ENCODE data around the gene CAGE1.
"Not testable (repeated sequence)": the region's sequence is repeated elsewhere in the genome, so short reads cannot be mapped to it uniquely, and the experiment has no call there.

CAGE1 gene

DNA sequence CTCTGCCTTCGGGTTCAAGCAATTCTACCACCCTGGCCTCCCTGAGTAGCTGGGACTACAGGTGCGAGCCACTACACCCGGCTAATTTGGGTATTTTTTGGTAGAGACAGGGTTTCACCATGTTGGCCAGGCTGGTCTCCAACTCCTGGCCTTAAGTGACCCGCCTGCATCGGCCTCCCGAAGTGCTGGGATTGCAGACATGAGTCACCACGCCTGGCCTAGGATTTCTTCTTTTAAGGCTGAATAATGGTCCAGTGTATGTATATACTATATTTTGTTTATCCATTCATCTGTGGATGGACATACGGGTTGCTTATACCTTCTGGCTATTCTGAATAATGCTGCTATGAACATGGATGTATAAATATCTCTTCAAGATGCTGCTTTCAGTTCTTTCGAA, 17.2 kb upstream of the CAGE1 start:
- no peak for DNase-seq

DNA sequence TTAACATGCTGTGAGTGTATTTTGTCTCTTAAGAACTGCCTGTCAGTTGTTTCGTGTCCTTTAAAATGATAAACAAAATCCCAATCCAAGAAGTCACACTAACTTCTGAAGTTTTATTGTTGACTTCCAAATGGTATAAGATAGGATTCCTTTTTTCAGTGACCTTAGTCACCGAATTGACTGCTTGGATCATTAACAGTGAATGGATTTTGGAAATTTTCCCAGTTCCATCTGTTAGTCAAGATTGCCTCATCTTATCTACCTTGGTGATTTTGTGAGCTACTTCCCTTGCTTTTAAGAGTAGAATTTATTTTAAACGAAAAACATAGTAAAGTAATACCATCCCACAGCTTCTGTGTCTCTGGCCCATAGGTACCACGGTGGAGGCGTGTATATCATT, 15.0 kb upstream of the CAGE1 start:
- DNase-seq: no peak

- no peak for DNase-seq
Observed at GRCh38 chr6:7402716-7403115, 13.2 kb upstream of the CAGE1 start.

DNA sequence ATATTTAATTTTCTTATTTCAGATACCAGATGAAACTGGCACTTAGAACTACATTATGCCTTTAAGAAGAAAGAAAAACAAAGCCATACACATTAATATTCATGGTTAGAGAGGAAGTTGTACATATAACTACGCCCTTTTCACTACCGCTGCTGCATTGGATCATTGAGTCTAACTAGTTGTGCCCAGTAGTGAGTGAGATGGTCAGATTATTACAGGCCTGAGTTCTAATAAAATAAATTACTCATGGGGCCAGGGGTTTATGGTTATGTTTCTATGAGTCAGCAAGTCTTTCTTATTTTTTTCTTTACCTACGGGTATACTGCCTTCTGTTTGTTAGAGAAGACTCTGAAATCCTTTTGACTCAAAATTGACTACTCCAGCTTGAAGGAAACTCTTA, 11.5 kb upstream of the CAGE1 start:
- no peak for DNase-seq

GRCh38 chr6:7392402-7392801, 2.9 kb upstream of the CAGE1 start:
- no peak for DNase-seq

- DNase-seq: no peak
Observed at GRCh38 chr6:7391151-7391550, 1.6 kb upstream of the CAGE1 start.

GRCh38 chr6:7390226-7390878, 810 bp upstream of the CAGE1 start:
- no peak for DNase-seq

DNA sequence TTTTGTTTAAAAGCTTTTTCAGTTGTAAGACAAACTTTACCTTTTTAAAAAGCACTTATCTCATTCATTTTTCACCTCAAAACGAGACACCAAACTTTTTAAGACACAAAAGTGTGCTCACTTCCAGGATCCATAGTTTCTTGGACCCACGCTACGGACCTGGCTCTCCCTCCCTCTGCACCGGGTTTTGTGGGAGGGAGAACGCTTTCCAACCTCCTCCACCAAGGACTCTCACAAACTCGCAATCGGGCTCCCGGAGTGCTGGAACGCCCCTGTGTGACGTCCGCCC, 436 bp downstream of the CAGE1 start:
- DNase-seq: peak; percentile 17

GRCh38 chr6:7381092-7381491, 8.4 kb downstream of the CAGE1 start:
- DNase-seq: no peak

- DNase-seq: no peak
Observed at GRCh38 chr6:7378740-7379139, 10.8 kb downstream of the CAGE1 start.

DNA sequence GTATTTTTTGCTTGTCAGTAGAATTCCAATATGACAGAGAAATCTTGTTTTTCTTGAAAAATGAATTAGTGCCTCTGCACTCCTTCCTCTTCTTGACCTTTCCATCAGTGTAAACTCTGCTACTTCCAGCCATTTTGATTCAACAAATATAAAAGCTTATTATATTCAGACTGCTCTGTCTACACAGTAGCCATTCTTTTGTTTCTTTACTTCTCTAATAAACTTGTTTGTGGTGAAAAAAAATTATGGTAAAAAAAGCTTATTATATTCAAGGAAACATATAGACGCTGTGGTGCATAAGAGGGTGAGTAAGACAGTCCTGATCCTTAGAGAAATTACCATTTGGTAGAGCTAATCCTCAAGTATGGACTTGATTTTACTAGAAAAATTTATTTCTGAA, 11.6 kb downstream of the CAGE1 start:
- no peak for DNase-seq

GRCh38 chr6:7373739-7374138, 15.8 kb downstream of the CAGE1 start:
- no peak for DNase-seq

DNA sequence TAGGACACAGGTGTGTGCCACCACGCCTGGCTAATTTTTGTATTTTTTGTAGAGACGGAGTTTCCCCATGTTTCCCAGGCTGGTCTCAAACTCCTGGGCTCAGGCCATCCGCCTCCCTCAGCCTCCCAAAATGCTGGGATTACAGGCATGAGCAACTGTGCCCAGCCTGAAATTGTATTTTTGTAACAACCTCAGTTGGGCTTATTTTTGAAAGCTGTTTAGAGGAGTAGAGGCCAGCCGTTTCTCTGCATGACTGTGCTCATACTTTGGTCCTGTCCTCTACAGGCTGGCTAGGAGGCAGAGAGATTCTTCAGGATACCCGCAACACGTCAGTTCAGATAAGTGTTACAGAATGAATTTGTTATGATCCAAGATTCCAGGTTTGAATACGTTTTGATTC, 22.1 kb downstream of the CAGE1 start:
- DNase-seq: no peak

DNA sequence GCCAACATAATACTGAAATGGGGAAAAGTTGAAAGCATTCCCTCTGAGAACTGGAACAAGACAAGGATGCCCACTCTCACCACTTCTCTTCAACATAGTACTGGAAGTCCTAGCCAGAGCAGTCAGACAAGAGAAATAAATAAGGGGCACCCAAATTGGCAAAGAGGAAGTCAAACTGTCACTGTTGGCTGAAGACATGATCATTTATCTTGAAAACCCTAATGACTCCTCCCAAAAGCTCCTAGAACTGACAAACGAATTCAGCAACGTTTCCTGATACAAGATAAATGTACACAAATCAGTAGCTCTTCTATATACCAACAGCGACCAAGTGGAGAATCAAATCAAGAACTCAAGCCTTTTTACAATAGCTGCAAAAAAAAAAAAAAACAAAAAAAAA, 37.6 kb downstream of the CAGE1 start:
- DNase-seq: not testable (repeated sequence)

DNA sequence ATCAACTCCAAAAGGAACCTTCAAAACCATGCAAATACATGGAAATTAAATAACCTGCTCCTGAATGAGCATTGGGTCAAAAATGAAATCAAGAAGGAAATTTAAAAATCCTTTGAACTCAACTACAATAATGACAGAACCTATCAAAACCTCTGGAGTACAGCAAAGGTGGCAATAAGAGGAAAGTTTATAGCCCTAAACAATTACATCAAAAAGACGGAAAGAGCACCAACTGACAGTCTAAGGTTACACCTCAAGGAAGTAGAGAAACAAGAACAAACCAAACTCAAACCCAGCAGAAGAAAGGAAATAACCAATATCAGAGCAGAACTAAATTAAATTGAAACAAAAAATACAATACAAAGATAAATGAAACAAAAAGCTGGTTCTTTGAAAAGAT, 39.0 kb downstream of the CAGE1 start:
- DNase-seq: not testable (repeated sequence)

DNA sequence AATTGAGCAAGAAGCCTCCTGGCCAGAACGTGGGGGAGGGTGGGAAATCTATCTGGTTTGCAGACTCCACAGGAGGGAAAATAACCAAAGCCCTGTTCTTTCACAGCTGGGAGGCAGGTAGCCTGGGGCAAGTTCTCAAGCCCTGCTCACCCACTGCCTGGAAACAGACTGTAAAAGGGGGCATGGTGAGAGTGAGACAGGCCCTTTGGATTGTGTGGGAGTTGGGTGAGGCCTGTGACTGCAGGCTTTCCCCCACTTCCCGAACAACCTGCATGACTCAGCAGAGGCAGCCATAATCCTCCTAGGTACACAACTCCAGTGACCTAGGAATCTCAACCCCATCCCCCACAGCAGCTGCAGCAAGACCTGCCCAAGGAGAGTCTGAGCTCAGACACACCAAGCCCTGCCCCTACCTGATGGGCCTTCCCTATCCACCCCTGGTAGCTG, 42.0 kb downstream of the CAGE1 start:
- peak; percentile 23 for DNase-seq

GRCh38 chr6:7344773-7345450, 44.6 kb downstream of the CAGE1 start:
- DNase-seq: not testable (repeated sequence)

DNA sequence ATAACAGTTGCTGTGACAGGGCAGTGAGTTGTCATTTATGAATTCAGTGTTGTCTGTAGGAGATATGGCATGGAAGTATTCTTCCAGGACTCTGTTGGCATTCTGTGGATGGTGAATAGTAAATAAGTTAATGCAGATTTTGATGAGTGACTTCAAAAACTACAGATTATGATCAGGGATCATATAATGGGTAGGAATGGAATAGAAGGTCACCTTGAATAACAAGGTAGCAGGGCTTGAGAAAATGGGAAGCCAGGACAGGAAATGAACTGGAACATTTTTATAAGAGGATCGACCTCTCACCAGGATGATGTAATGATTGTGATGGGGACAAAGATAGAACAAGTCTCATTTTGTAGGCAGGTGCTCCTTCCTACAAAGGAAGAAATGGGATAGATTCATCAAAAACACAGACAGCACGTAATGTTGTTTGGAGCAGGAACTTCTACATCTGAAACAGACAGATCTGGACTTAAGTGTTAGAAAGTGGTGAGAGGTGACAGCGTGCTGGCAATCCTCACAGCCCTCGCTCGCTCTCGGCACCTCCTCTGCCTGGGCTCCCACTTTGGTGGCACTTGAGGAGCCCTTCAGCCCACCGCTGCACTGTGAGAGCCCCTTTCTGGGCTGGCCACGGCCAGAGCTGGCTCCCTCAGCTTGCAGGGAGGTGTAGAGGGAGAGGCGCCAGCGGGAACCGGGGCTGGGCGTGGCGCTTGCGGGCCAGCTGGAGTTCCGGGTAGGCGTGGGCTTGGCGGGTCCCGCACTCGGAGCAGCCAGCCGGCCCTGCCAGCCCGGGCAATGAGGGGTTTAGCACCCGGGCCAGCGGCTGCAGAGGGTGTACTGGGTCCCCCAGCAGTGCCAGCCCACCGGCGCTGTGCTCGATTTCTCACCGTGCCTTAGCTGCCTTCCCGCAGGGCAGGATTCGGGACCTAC, 45.7 kb downstream of the CAGE1 start:
- DNase-seq: no peak

DNA sequence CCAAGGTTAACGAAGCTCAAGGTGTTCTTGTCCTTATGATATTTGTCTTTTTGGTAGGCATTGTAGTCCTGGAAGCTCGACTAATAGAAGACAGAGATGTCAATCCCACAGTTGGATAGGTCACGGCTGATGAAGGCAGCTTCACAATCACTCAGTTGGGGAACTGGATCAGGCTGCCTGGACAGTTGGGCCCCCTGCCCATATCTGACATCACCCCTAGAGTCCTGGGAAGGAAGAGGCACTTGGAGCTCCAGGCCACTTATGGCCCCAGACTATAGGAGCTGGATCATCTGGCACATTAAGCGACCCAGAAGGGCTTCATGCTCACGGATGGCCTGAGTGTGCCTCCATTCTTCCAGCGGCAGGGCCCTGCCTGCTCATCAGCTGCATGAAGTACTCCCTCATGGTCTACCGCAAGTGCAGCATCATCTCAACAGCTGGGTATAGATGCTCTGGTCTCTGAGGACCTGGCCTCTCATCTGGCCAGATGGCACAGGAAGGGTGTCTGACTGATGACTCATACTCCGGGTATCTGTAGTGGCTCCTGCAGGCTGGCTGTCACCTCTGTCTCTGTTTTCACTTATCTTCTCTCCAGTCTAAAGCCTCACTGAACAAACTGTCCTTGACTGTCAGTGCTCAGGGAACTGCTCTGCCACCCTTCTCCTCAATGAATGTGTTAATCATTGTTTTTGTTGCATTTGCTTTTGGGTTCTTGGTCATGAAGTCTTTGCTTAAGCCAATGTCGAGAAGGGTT, 47.4 kb downstream of the CAGE1 start:
- DNase-seq: peak; percentile 0

DNA sequence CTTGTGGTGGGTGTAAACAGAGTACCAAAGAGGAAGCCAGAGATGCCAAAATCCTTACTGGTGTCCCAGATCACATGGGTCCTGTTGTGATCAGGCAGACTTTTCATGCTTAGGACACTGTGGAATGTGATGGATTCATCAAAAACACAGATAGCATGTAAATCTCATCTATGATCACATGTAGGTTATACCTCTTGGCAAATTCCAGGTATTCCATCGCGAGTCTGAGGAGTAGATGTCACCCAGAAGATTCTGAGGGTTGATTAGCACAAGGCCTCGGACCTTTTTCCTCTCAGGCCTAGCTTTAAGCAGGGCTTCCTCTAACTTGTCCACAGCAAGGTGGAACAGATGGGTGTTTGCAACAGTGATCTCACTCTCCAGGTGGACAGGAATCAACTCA, 48.3 kb downstream of the CAGE1 start:
- no peak for DNase-seq

DNA sequence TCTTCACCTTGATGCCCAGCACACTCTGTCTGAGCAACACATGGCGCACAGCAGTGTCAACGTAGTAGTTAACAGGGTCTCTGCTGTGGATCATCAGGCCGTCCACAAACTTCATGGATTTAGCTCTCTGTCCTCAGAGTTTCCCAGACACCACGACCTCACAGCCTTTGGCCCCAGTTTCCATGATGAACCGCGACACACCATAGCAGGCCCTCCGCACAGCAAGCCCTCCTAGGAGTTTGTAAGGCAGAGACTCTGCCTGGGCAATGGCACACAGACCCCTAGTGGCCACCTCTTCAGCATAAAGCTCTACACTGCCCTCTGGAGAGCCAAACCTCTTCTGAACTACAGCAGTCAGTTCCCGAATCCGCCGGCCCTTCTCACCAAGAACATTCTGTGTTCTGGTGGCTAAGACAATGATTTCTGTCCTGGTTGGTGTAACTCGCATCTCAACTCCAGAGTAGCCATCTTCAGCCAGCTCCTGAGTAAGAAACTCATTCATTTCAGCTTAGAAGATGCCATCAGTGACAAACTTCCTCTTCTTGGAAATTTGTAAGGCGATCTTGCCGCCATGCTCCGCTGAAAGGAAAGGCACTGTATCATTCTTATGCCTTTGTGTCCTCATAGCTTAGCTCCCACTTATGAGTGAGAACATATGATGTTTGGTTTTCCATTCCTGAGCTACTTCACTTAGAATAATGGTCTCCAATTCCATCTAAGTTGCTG, 50.4 kb downstream of the CAGE1 start:
- not testable (repeated sequence) for DNase-seq

DNA sequence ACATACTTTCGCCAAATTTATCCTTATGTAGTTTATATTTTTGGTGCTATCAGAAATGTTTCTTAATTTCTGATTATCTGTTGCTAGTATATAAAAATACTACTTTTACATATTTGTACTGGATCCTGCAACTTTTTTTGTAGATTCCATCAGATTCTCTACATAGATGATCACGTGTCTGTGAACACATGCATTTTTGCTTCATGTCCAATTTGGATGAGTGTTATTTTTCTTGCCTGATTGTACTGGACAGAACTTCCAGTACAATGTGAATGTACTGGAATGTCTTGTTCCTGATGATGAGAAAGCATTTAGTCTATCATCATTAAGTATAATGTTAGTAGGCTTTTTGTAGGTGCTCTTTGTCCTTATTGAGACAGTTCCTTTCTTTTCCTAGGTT, 51.5 kb downstream of the CAGE1 start:
- DNase-seq: no peak

DNA sequence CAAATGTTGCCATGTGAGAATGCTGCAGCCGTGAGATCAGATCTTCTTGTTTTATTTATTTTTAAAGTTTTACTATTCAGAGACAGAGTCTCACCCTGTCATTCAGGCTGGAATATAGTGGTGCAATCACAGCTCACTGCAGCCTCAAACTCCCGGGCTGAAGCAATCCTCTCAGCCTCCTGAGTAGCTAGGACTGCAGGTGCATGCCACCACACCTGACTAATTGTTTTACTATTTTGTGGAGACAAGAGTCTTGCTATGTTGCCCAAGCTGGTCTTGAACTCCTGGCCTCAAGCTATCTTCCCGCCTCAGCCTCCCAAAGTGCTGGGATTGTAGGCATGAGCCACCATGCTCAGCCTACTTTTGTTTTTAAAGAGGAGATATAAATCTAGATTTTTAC, 54.0 kb downstream of the CAGE1 start:
- no peak for DNase-seq

Measured in NCI-H345 (cell line).